Smooth muscle cell (in vitro differentiated cells): ENCODE data around the gene PIGZ. TPM values are rescaled to one million over a fixed set of nuclear protein-coding genes. Genes with fewer than 3 reads are reported as not detected.

ENCODE experiments used
- DNase-seq: peaks from one replicate; lab custom pipeline; 2025; ENCODE audit not compliant: unreplicated experiment; lab: John Stamatoyannopoulos, UW
- H2AFZ ChIP-seq: fragments of 200-600 bp; sonication (generic); 2 replicates; pipeline ENCODE4 v1.6.0; 2016; ENCODE audit warnings: antibody characterized with exemption, low read depth, mild to moderate bottlenecking
- H3F3A ChIP-seq: fragments of 200-600 bp; sonication (generic); 2 replicates; pipeline ENCODE4 v1.6.0; 2017; ENCODE audit warnings: antibody characterized with exemption, low read depth
- H3K27ac ChIP-seq: fragments of 200-600 bp; sonication (generic); 2 replicates; pipeline ENCODE4 v1.5.1; 2016; ENCODE audit warnings: low read depth, mild to moderate bottlenecking
- H3K27me3 ChIP-seq: fragments of 200-600 bp; sonication (generic); 2 replicates; pipeline ENCODE4 v1.6.1; 2016; ENCODE audit warnings: low read depth, mild to moderate bottlenecking
- H3K36me3 ChIP-seq: fragments of 200-600 bp; sonication (generic); 2 replicates; pipeline ENCODE4 v1.5.1; 2016; ENCODE audit warnings: low read depth
- H3K4me1 ChIP-seq: fragments of 200-600 bp; sonication (generic); 2 replicates; pipeline ENCODE4 v1.5.1; 2016; ENCODE audit warnings: low read depth
- H3K4me2 ChIP-seq: fragments of 200-600 bp; sonication (generic); 2 replicates; pipeline ENCODE4 v1.6.0; 2016; ENCODE audit warnings: mild to moderate bottlenecking
- H3K4me3 ChIP-seq: fragments of 200-600 bp; sonication (generic); 2 replicates; pipeline ENCODE4 v1.5.1; 2016; ENCODE audit warnings: mild to moderate bottlenecking
- H3K79me2 ChIP-seq: fragments of 200-600 bp; sonication (generic); 2 replicates; pipeline ENCODE4 v1.6.0; 2016; ENCODE audit warnings: low read depth, mild to moderate bottlenecking
- H3K9ac ChIP-seq: fragments of 200-600 bp; sonication (generic); 2 replicates; pipeline ENCODE4 v1.6.0; 2016; ENCODE audit warnings: low read depth
- H3K9me3 ChIP-seq: fragments of 200-600 bp; sonication (generic); replicated peaks from 2 replicates; pipeline ENCODE4 v1.5.1; 2016; ENCODE audit warnings: low read depth
- H4K20me1 ChIP-seq: fragments of 200-600 bp; sonication (generic); 2 replicates; pipeline ENCODE4 v1.6.0; 2016; ENCODE audit warnings: low read depth
- WGBS: methylation state at CpG from one replicate; pipeline ENCODE4 v1.1.7; 2016; ENCODE audit warnings: low lambda C conversion rate; 5-methylcytosine and 5-hydroxymethylcytosine counted together
- polyA plus RNA-seq: library from polyadenylated mRNA; unstranded; fragments of >200 nt; fragmentation: Nextera tagmentation; extraction: Ambion mirVana; gene quantifications from 2 replicates; pipeline ENCODE4 v1.2.1, GENCODE V29; 2016
- total RNA-seq: library from RNA; depleted of rRNA; stranded (reverse); fragments of >200 nt; gene quantifications from 2 replicates; pipeline ENCODE4 v1.2.3, GENCODE V29; 2014
- TF ChIP-seq, protein P1 (sequence below): fragments of 200-600 bp; sonication (generic); IDR thresholded peaks from 2 replicates; pipeline ENCODE4 v1.5.1; 2017; ENCODE audit warnings: borderline replicate concordance, mild to moderate bottlenecking, antibody characterized with exemption; ENCODE audit not compliant: insufficient read depth, poor library complexity, severe bottlenecking

PIGZ gene
- total and polyA plus RNA-seq, 2 experiments from 2014 or later, result 2.6 to 3.0 TPM

DNA sequence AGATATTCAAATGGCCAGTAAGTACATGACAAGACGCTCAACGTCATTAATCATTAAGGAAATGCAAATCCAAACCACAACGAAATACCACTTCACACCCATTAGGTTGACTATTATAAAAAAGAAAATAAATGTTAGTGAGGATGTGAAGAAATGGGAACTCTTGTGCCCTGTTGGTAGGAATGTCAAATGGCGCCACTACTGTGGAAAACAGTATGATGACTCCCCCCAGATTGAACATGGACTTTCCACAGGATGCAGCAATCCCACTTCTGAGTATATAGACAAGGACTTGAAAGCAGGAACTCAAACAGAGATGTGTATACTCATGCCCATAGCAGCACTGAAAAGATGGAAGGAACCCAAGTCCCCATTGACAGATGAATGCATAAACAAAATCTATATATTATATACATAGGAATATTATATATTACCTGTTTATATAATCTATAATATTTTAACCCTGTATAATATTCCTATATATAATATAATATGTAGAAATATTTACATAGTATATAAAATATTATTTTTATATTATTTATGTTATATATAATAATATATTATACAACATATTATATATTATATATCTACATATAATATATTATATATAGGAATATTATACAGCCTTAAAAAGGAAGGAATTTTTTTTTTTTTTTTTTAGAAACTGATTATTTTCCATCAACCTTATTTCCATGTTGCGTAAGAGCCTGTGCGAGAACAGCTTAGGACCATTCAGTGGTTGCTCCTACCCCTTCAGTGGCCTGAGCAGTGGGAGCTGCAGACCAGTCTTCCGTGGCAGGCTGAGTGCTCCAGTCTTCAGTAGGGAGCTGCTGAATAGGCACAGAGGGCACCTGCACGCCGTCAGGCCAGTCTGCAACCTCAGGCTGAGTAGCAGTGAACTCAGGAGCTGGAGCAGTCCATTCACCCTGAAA, 17.6 kb upstream of the PIGZ start:
- Histone ChIP-seq H3K27ac (no peak overlapping the region), H4K20me1 (no peaks in the 10 kb centered on the region), H3K79me2 (no peaks in the 10 kb centered on the region), H3K9me3 (peaks cover 3% of the 10 kb centered on the region), H3F3A (no peaks in the 10 kb centered on the region), H2AFZ (no peak overlapping the region), H3K9ac (no peak overlapping the region), H3K27me3 (no peaks in the 10 kb centered on the region), H3K4me3 (no peak overlapping the region), H3K4me1 (no peaks in the 10 kb centered on the region), H3K4me2 (no peak overlapping the region), H3K36me3 (no peaks in the 10 kb centered on the region)
- DNase-seq, result no peak
- 93% methylated on average over 9 of the region's 9 CpGs for WGBS
- TF ChIP-seq, protein P1, sequence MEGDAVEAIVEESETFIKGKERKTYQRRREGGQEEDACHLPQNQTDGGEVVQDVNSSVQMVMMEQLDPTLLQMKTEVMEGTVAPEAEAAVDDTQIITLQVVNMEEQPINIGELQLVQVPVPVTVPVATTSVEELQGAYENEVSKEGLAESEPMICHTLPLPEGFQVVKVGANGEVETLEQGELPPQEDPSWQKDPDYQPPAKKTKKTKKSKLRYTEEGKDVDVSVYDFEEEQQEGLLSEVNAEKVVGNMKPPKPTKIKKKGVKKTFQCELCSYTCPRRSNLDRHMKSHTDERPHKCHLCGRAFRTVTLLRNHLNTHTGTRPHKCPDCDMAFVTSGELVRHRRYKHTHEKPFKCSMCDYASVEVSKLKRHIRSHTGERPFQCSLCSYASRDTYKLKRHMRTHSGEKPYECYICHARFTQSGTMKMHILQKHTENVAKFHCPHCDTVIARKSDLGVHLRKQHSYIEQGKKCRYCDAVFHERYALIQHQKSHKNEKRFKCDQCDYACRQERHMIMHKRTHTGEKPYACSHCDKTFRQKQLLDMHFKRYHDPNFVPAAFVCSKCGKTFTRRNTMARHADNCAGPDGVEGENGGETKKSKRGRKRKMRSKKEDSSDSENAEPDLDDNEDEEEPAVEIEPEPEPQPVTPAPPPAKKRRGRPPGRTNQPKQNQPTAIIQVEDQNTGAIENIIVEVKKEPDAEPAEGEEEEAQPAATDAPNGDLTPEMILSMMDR, result peak; percentile 30

DNA sequence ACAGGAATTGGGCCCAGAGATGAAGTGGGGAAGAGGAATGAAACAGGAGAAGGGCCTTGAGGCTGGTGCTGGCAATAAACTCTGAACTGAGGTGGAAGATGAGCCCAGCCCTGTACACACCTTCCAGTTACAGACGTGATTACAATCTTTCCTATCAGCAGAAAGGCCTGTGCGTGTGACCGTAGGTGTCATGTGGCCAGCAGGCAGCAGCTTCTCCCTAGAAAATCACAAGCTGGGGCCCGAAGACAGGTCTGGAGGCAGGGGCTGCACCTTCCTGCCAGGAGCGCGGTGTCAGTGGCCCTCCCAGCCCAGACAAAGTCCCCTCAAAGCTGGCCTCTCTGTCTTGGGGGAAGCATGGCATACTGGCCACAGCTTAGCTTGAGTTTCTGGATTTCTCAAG, 16.7 kb upstream of the PIGZ start:
- Histone ChIP-seq H3K27ac (no peak overlapping the region), H3F3A (no peaks in the 10 kb centered on the region), H3K4me2 (no peak overlapping the region), H3K79me2 (no peaks in the 10 kb centered on the region), H3K9me3 (peaks cover 3% of the 10 kb centered on the region), H3K4me1 (no peaks in the 10 kb centered on the region), H3K9ac (no peak overlapping the region), H3K27me3 (no peaks in the 10 kb centered on the region), H3K36me3 (no peaks in the 10 kb centered on the region), H4K20me1 (no peaks in the 10 kb centered on the region), H2AFZ (no peak overlapping the region), H3K4me3 (no peak overlapping the region)
- TF ChIP-seq, protein P1, result no peak
- 87% methylated on average over 6 of the region's 6 CpGs for WGBS
- no peak for DNase-seq

DNA sequence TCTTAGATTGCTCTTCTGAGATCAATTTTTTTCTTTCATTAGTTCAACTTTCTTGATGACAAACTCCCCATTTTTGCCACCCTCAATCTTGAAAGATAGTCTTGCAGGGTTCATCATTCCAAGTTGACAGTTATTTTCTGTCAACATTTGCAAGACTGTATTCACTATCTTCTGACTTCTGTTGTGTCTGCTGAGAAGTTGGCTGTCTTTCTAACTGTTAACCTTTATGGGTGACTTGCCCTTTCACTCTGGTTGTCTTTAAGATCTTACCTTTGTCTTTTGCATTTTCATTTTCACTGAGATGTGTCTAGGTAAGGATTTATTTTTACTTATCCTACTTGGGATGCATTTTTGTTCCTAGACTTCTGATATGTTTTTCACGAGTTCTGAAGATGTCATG, 14.6 kb upstream of the PIGZ start:
- 84% methylated on average over 1 of the region's 1 CpG for WGBS
- Histone ChIP-seq H3K27me3 (no peaks in the 10 kb centered on the region), H3K9ac (no peak overlapping the region), H3K4me2 (no peak overlapping the region), H3K4me3 (no peak overlapping the region), H4K20me1 (no peaks in the 10 kb centered on the region), H3K9me3 (peaks cover 3% of the 10 kb centered on the region), H3K4me1 (no peaks in the 10 kb centered on the region), H2AFZ (no peak overlapping the region), H3K36me3 (no peaks in the 10 kb centered on the region), H3K79me2 (no peaks in the 10 kb centered on the region), H3K27ac (no peak overlapping the region), H3F3A (no peaks in the 10 kb centered on the region)
- DNase-seq, result no peak
- TF ChIP-seq, protein P1, result no peak
